Diencephalon (tissue), 1 donor: ENCODE data around the gene MAGED4. TPM values are rescaled to one million over a fixed set of nuclear protein-coding genes. Genes with fewer than 3 reads are reported as not detected.

Experiments
- small RNA-seq: library from RNA; depleted of rRNA; stranded (forward); fragments of <200 nt; gene quantifications from one replicate; pipeline ENCODE3, GENCODE V24; 2014
- total RNA-seq: library from RNA; depleted of rRNA; stranded (reverse); fragments of >200 nt; gene quantifications from one replicate; pipeline ENCODE4 v1.2.3, GENCODE V29; 2014

MAGED4 gene, protein sequence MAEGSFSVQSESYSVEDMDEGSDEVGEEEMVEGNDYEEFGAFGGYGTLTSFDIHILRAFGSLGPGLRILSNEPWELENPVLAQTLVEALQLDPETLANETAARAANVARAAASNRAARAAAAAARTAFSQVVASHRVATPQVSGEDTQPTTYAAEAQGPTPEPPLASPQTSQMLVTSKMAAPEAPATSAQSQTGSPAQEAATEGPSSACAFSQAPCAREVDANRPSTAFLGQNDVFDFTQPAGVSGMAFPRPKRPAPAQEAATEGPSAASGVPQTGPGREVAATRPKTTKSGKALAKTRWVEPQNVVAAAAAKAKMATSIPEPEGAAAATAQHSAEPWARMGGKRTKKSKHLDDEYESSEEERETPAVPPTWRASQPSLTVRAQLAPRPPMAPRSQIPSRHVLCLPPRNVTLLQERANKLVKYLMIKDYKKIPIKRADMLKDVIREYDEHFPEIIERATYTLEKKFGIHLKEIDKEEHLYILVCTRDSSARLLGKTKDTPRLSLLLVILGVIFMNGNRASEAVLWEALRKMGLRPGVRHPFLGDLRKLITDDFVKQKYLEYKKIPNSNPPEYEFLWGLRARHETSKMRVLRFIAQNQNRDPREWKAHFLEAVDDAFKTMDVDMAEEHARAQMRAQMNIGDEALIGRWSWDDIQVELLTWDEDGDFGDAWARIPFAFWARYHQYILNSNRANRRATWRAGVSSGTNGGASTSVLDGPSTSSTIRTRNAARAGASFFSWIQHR
- 160 TPM for total RNA-seq

DNA sequence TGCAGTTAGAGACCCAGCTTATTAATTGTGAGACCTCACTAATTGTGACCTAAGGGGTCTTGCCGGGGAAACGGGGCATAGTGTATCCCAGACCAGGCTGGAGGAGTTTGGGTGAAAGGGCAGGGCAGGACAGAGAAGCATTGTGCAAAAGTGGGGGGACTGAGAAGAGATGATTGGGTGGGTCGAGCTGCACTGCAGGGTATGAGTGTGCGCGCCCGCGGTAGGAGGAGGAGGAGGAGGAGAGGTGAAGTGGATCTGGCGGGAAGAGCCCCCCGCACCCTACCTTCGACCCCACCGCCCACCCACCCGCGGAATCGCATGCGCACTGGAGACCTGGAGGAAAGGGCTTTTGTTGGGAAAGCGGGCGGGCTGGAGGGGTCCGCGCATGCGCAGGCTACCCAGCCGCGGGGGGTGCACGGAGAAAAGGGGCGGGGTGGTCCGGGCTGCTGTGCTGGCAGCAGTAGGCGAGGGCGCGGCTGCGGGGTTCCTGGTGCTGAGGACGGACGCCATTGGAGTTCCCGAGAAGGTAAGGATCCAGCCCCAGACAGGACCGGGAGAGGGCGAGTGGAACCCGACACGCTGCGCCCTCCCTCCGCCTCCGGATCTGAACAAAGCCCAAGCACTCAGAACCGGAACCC is at the start of gene MAGED4:
TSS of gene MAGED4 (plus strand) at position 449 of the 638 bp plus-strand sequence. CDS start 1,035 bp downstream, outside the sequence.

Small RNAs within 50 kb of the gene (small RNA-seq; reads per million reads assigned to genes)
- not detected for gene SNORA11D

Other genes with a start within 250 kb of the MAGED4 start
- gene MAGED4B, start 115.7 kb upstream of the MAGED4 start, total RNA-seq, result 112 TPM
- not detected for gene XAGE2, start 184.1 kb downstream of the MAGED4 start, total RNA-seq